ENCODE results near the gene MAGI2. TPM values are rescaled to one million over a fixed set of nuclear protein-coding genes. Genes with fewer than 3 reads are reported as not detected.

Gene MAGI2
- total and polyA plus RNA-seq, 4 donors = 43.4 to 61.3 (median 50.1) TPM

DNA sequence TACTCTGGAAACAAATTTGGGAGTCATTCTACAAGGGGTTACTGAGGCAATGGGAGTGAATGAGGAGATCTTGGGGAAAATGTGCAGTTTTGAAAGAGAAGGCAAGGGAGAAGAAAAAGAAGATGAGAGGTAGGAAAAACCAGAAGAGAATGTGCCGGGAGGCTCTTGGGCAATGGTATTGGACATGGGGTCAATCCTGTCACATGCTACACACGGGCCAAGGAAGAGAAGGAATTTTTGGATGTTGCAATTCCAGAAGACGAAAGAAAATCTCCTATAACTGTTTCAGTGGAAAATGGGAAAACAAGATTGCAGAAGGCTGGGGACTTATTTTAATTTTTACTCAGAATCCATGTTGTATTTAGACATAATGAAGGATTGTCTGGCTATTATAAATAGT is 1039.9 kb downstream of the MAGI2 start:
- DNase-seq (ENCODE audit: low read depth in 4 of 6, low spot score in 6 of 6) = no peak
- Histone ChIP-seq H3K4me1 (ENCODE audit: control insufficient read depth, insufficient read depth, low read length) (no peaks in the 10 kb centered on the region), H3K9me3 (ENCODE audit: control insufficient read depth, insufficient read depth, low read length) (peaks cover 1% of the 10 kb centered on the region), H3K27me3 (ENCODE audit: control insufficient read depth, insufficient read depth, low read length) (no peaks in the 10 kb centered on the region), H3K27ac (ENCODE audit: low read depth, low read length) (no peak overlapping the region), H3K36me3 (ENCODE audit: control insufficient read depth, insufficient read depth, low read length) (no peaks in the 10 kb centered on the region), H3K4me3 (ENCODE audit: low read depth, low read length) (no peak overlapping the region)
- WGBS (ENCODE audit: insufficient coverage) = 96% methylated on average over 2 of the region's 3 CpGs

- Histone ChIP-seq H3K36me3 (ENCODE audit: control insufficient read depth, insufficient read depth, low read length) (no peaks in the 10 kb centered on the region), H3K4me3 (ENCODE audit: low read depth, low read length) (no peak overlapping the region), H3K27ac (ENCODE audit: low read depth, low read length) (no peak overlapping the region), H3K4me1 (ENCODE audit: control insufficient read depth, insufficient read depth, low read length) (no peaks in the 10 kb centered on the region), H3K9me3 (ENCODE audit: control insufficient read depth, insufficient read depth, low read length) (peaks cover 1% of the 10 kb centered on the region), H3K27me3 (ENCODE audit: control insufficient read depth, insufficient read depth, low read length) (no peaks in the 10 kb centered on the region)
- 83% methylated on average over 2 of the region's 3 CpGs for WGBS (ENCODE audit: insufficient coverage)
- no peak for DNase-seq (ENCODE audit: low read depth in 4 of 6, low spot score in 6 of 6)
These were observed 1041.1 kb downstream of the MAGI2 start for GRCh38 chr7:78412216-78412858.

GRCh38 chr7:78407031-78407430 is 1046.4 kb downstream of the MAGI2 start:
- H3K4me3 ChIP-seq (ENCODE audit: low read depth, low read length) = no peak overlapping the region
- H3K27me3 ChIP-seq (ENCODE audit: control insufficient read depth, insufficient read depth, low read length) = no peaks in the 10 kb centered on the region
- H3K4me1 ChIP-seq (ENCODE audit: control insufficient read depth, insufficient read depth, low read length) = no peaks in the 10 kb centered on the region
- H3K9me3 ChIP-seq (ENCODE audit: control insufficient read depth, insufficient read depth, low read length) = no peaks in the 10 kb centered on the region
- H3K36me3 ChIP-seq (ENCODE audit: control insufficient read depth, insufficient read depth, low read length) = no peaks in the 10 kb centered on the region
- no peak overlapping the region for H3K27ac ChIP-seq (ENCODE audit: low read depth, low read length)
- 100% methylated on average over 1 of the region's 3 CpGs for WGBS (ENCODE audit: insufficient coverage)
- no peak for DNase-seq (ENCODE audit: low read depth in 4 of 6, low spot score in 6 of 6)

DNA sequence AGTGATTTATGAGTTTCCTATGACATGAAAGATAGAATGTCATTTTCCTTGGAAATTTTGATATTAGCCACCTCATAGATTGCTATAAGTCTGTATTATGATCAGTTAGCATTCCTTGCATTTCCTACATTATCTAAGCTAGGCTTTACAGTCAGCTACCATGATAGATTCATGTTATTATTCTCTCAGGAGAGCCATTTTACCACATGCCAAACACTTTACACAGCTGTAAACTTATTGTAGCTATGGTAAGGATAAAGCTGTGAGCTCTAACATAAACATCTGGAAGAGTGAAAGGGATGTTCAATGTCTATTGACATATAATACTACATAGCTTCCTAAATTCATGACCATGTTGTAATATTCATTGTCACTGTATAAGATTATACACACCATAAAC is 1046.9 kb downstream of the MAGI2 start:
- no peak overlapping the region for H3K4me3 ChIP-seq (ENCODE audit: low read depth, low read length)
- H3K4me1 ChIP-seq (ENCODE audit: control insufficient read depth, insufficient read depth, low read length) = no peaks in the 10 kb centered on the region
- no peaks in the 10 kb centered on the region for H3K9me3 ChIP-seq (ENCODE audit: control insufficient read depth, insufficient read depth, low read length)
- H3K27me3 ChIP-seq (ENCODE audit: control insufficient read depth, insufficient read depth, low read length) = no peaks in the 10 kb centered on the region
- H3K27ac ChIP-seq (ENCODE audit: low read depth, low read length) = no peak overlapping the region
- H3K36me3 ChIP-seq (ENCODE audit: control insufficient read depth, insufficient read depth, low read length) = no peaks in the 10 kb centered on the region
- DNase-seq (ENCODE audit: low read depth in 4 of 6, low spot score in 6 of 6) = peak in 1 of 6 donors; percentile 65

DNA sequence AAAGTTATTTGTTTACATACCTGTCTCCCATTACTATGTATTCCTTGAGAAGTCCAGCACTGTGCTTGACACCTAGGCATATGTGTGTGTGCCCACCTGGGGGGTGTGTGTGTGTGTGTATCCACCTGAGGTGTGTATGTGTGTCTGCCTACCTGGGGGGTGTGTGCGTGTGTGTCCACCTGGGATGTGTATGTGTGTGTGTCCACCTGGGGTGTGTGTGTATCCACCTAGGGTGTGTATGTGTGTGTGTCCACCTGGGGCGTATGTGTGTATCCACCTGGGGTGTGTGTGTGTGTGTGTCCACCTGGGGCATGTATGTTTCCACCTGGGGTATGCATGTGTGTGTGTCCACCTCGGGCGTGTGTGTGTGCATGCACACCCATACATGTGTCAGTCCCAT is 1051.4 kb downstream of the MAGI2 start:
- DNase-seq (ENCODE audit: low read depth in 4 of 6, low spot score in 6 of 6) = no peak
- no peaks in the 10 kb centered on the region for H3K4me1 ChIP-seq (ENCODE audit: control insufficient read depth, insufficient read depth, low read length)
- no peaks in the 10 kb centered on the region for H3K9me3 ChIP-seq (ENCODE audit: control insufficient read depth, insufficient read depth, low read length)
- no peak overlapping the region for H3K4me3 ChIP-seq (ENCODE audit: low read depth, low read length)
- no peak overlapping the region for H3K27ac ChIP-seq (ENCODE audit: low read depth, low read length)
- H3K27me3 ChIP-seq (ENCODE audit: control insufficient read depth, insufficient read depth, low read length) = no peaks in the 10 kb centered on the region
- no peaks in the 10 kb centered on the region for H3K36me3 ChIP-seq (ENCODE audit: control insufficient read depth, insufficient read depth, low read length)
- WGBS (ENCODE audit: insufficient coverage) = 100% methylated on average over 1 of the region's 4 CpGs

DNA sequence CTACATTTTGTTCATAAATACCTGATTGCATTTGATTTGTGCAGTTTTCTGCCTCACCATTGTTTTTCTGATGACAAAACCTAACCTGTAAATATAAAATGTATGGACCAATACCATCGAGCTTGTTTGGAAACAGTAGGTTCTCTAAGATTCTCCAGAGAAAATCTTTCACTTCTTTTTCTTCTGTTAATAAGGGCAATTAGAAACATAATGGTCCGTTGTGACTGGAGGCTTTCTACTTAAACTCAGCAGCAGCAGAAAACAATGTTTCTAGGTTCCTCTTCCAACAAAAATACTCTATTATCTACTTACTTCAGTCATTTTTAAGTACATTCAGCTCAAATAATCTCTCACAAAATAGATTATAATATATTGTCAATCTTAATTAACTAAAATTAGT is 1053.4 kb downstream of the MAGI2 start:
- DNase-seq (ENCODE audit: low read depth in 4 of 6, low spot score in 6 of 6) = peak in 1 of 6 donors; percentile 53
- whole genome bisulfite sequencing (ENCODE audit: insufficient coverage) = no CpG with 5 or more reads among the region's 2 CpGs
- H3K27ac ChIP-seq (ENCODE audit: low read depth, low read length) = no peak overlapping the region

GRCh38 chr7:78399033-78399769 is 1054.3 kb downstream of the MAGI2 start:
- 39% methylated on average over 2 of the region's 4 CpGs for WGBS (ENCODE audit: insufficient coverage)
- Histone ChIP-seq H3K4me1 (ENCODE audit: control insufficient read depth, insufficient read depth, low read length) (no peaks in the 10 kb centered on the region), H3K9me3 (ENCODE audit: control insufficient read depth, insufficient read depth, low read length) (no peaks in the 10 kb centered on the region), H3K36me3 (ENCODE audit: control insufficient read depth, insufficient read depth, low read length) (no peaks in the 10 kb centered on the region), H3K27me3 (ENCODE audit: control insufficient read depth, insufficient read depth, low read length) (no peaks in the 10 kb centered on the region), H3K27ac (ENCODE audit: low read depth, low read length) (no peak overlapping the region), H3K4me3 (ENCODE audit: low read depth, low read length) (no peak overlapping the region)
- no peak for DNase-seq (ENCODE audit: low read depth in 4 of 6, low spot score in 6 of 6)

More for the DNA sequence above, 1053.4 kb downstream of the MAGI2 start:
- Histone ChIP-seq H3K4me3 (ENCODE audit: low read depth, low read length) (no peak overlapping the region), H3K9me3 (ENCODE audit: control insufficient read depth, insufficient read depth, low read length) (no peaks in the 10 kb centered on the region), H3K4me1 (ENCODE audit: control insufficient read depth, insufficient read depth, low read length) (no peaks in the 10 kb centered on the region), H3K27me3 (ENCODE audit: control insufficient read depth, insufficient read depth, low read length) (no peaks in the 10 kb centered on the region), H3K36me3 (ENCODE audit: control insufficient read depth, insufficient read depth, low read length) (no peaks in the 10 kb centered on the region)

DNA sequence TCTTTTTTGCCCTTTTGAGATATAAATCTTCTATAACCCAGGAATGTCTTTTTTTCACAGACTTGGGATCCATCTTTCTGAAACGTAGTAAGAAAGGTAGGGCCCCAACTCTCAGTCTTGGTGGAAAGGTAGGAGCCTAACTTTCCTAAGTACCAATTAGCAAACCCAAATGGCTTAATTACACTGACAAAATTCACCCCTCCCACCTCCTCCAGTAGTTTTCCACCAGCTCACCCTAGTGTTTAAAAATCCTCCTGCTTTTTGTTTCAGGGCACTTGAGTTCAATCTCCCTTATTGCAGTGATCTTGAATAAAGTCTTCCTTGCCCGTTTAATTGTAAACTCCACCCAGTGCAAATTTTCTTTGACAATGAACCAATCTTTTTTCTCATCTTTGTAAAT is 1054.9 kb downstream of the MAGI2 start:
- no peak for DNase-seq (ENCODE audit: low read depth in 4 of 6, low spot score in 6 of 6)
- no peaks in the 10 kb centered on the region for H3K36me3 ChIP-seq (ENCODE audit: control insufficient read depth, insufficient read depth, low read length)
- WGBS (ENCODE audit: insufficient coverage) = 29% methylated on average over 1 of the region's 2 CpGs
- no peaks in the 10 kb centered on the region for H3K9me3 ChIP-seq (ENCODE audit: control insufficient read depth, insufficient read depth, low read length)
- no peak overlapping the region for H3K4me3 ChIP-seq (ENCODE audit: low read depth, low read length)
- no peaks in the 10 kb centered on the region for H3K27me3 ChIP-seq (ENCODE audit: control insufficient read depth, insufficient read depth, low read length)
- no peak overlapping the region for H3K27ac ChIP-seq (ENCODE audit: low read depth, low read length)
- no peaks in the 10 kb centered on the region for H3K4me1 ChIP-seq (ENCODE audit: control insufficient read depth, insufficient read depth, low read length)

GRCh38 chr7:78398081-78398480 is 1055.4 kb downstream of the MAGI2 start:
- WGBS (ENCODE audit: insufficient coverage) = 100% methylated on average over 2 of the region's 5 CpGs

GRCh38 chr7:78396210-78396609 is 1057.3 kb downstream of the MAGI2 start:
- Histone ChIP-seq H3K27ac (ENCODE audit: low read depth, low read length) (no peak overlapping the region), H3K4me3 (ENCODE audit: low read depth, low read length) (no peak overlapping the region), H3K36me3 (ENCODE audit: control insufficient read depth, insufficient read depth, low read length) (no peaks in the 10 kb centered on the region), H3K4me1 (ENCODE audit: control insufficient read depth, insufficient read depth, low read length) (no peaks in the 10 kb centered on the region), H3K9me3 (ENCODE audit: control insufficient read depth, insufficient read depth, low read length) (no peaks in the 10 kb centered on the region), H3K27me3 (ENCODE audit: control insufficient read depth, insufficient read depth, low read length) (no peaks in the 10 kb centered on the region)
- DNase-seq (ENCODE audit: low read depth in 4 of 6, low spot score in 6 of 6) = no peak
- WGBS (ENCODE audit: insufficient coverage) = 79% methylated on average over 2 of the region's 3 CpGs

More at GRCh38 chr7:78398081-78398480, 1055.4 kb downstream of the MAGI2 start:
- no peaks in the 10 kb centered on the region for H3K4me1 ChIP-seq (ENCODE audit: control insufficient read depth, insufficient read depth, low read length)
- H3K4me3 ChIP-seq (ENCODE audit: low read depth, low read length) = no peak overlapping the region
- no peaks in the 10 kb centered on the region for H3K36me3 ChIP-seq (ENCODE audit: control insufficient read depth, insufficient read depth, low read length)
- H3K9me3 ChIP-seq (ENCODE audit: control insufficient read depth, insufficient read depth, low read length) = no peaks in the 10 kb centered on the region
- H3K27me3 ChIP-seq (ENCODE audit: control insufficient read depth, insufficient read depth, low read length) = no peaks in the 10 kb centered on the region
- H3K27ac ChIP-seq (ENCODE audit: low read depth, low read length) = no peak overlapping the region
- DNase-seq (ENCODE audit: low read depth in 4 of 6, low spot score in 6 of 6) = no peak

All from spinal cord (tissue), 10 donors.